HEK293T (cell line): ENCODE measurements around the gene CSF3R.

Source experiments
- ELF4 ChIP-seq: fragments of 450-650 bp; IDR thresholded peaks from 2 replicates; pipeline ENCODE4 v1.6.1; 2017; ENCODE audit warnings: antibody characterized with exemption
- FOXA1 ChIP-seq: fragments of 450-650 bp; IDR thresholded peaks from 2 replicates; pipeline ENCODE4 v1.6.1; 2016; ENCODE audit warnings: mild to moderate bottlenecking
- FOXM1 ChIP-seq: fragments of 450-650 bp; IDR thresholded peaks from 2 replicates; pipeline ENCODE4 v1.6.1; 2017; ENCODE audit warnings: mild to moderate bottlenecking, borderline replicate concordance
- HDGF ChIP-seq: fragments of 450-650 bp; IDR thresholded peaks from 2 replicates; pipeline ENCODE4 v1.6.1; 2017; ENCODE audit warnings: antibody characterized with exemption, borderline replicate concordance
- SP1 ChIP-seq: fragments of 450-650 bp; IDR thresholded peaks from 2 replicates; pipeline ENCODE4 v1.6.1; 2017
- SUZ12 ChIP-seq: fragments of 450-650 bp; IDR thresholded peaks from 2 replicates; pipeline ENCODE4 v1.6.1; 2016; ENCODE audit warnings: mild to moderate bottlenecking
- TARDBP ChIP-seq: fragments of 450-650 bp; IDR thresholded peaks from 2 replicates; pipeline ENCODE4 v1.6.1; 2016

DNA sequence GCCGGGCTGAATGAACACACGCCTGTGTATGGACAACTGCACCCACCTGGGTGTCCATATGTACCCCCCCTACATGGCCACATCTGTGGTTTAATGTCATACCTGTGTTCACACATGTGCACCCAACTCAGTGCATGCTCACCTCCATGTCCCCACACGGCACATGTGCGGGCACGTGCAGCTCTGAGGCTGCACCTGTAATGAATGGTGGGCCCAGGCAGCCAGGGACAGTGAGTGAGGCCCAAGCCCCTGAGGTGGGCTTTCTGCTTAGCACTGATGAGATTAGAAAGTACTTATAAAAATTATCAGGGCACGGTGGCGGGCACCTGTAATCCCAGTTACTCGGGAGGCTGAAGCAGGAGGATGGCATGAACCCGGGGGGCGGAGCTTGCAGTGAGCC, 42.5 kb upstream of the CSF3R start:
- TF ChIP-seq FOXA1 (no peak), HDGF (no peak), TARDBP (no peak), SUZ12 (no peak), FOXM1 (no peak), SP1 (no peak), ELF4 (no peak)
